Nucleus accumbens (tissue), 56 donors: ENCODE results near the gene ZNF273.
"Not testable (repeated sequence)": the region's sequence is repeated elsewhere in the genome, so short reads cannot be mapped to it uniquely, and the experiment has no call there.

Source experiments
- DNase-seq, 56 donors: peaks; one replicate each; lab custom pipeline; 2025; lab: John Stamatoyannopoulos, UW

The ZNF273 gene

GRCh38 chr7:64938540-64938939 lies 35.5 kb downstream of the ZNF273 start:
- no peak for DNase-seq

DNA sequence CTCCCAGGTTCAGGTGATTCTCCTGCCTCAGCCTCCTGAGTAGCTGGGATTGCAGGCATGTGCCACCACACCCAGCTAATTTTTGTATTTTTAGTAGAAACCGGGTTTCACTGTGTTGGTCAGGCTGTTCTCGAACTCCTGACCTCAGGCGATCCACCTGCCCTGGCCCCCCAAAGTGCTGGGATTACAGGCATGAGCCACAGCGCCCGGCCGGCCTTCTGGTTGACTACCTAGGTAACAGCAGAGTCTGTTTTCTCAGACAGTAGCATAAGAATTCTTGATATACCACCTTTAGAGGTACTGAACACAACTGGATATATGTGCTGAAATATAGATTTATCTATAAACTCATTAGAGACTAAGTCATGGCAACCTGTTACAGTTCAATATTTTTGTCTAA lies 36.9 kb downstream of the ZNF273 start:
- not testable (repeated sequence) for DNase-seq

- not testable (repeated sequence) for DNase-seq
Measured at GRCh38 chr7:64944667-64945502, 41.8 kb downstream of the ZNF273 start.

- DNase-seq, result no peak
Measured at GRCh38 chr7:64945503-64946175, 42.6 kb downstream of the ZNF273 start.

GRCh38 chr7:64946772-64947171 lies 43.7 kb downstream of the ZNF273 start:
- peak in 5 of 56 donors; percentile 3 to 15 (median 12) for DNase-seq

GRCh38 chr7:64947252-64948000 lies 44.4 kb downstream of the ZNF273 start:
- DNase-seq, result peak in 10 of 56 donors; percentile 4 to 48 (median 14)

DNA sequence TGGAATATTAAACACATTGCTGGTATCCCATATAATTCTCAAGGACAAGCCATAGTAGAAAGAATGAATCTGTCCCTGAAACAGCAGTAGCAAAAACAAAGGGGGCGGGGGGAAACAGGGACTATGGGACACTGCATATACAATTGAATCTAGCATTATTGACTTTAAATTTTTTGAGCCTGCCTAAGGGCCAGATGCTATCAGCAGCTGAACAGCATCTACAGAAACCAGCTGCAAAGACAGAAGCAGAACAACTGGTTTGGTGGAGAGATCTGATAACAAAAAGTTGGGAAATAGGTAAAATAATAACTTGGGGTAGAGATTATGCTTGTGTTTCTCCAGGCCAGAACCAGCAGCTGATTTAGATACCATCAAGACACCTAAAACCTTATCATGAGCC lies 45.7 kb downstream of the ZNF273 start:
- not testable (repeated sequence) for DNase-seq

DNA sequence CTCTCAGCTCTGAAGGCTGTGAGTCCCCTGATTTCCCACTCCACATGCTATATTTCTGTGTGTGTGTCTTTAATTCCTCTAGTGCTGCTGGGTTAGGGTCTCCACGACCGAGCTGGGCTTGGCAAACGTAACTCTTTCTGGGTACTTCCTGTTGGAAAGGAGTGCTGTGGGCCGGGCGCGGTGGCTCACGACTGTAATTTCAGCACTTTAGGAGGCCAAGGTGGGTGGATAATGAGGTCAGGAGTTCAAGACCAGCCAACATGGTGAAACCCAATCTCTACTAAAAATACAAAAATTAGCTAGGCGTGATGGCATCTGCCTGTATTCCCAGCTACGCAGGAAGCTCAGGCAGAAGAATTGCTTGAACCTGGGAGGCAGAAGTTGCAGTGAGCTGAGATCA lies 47.6 kb downstream of the ZNF273 start:
- DNase-seq, result peak in 3 of 56 donors; percentile 23 to 54 (median 45)

- no peak for DNase-seq
Measured at GRCh38 chr7:64951250-64951848, 48.3 kb downstream of the ZNF273 start.

DNA sequence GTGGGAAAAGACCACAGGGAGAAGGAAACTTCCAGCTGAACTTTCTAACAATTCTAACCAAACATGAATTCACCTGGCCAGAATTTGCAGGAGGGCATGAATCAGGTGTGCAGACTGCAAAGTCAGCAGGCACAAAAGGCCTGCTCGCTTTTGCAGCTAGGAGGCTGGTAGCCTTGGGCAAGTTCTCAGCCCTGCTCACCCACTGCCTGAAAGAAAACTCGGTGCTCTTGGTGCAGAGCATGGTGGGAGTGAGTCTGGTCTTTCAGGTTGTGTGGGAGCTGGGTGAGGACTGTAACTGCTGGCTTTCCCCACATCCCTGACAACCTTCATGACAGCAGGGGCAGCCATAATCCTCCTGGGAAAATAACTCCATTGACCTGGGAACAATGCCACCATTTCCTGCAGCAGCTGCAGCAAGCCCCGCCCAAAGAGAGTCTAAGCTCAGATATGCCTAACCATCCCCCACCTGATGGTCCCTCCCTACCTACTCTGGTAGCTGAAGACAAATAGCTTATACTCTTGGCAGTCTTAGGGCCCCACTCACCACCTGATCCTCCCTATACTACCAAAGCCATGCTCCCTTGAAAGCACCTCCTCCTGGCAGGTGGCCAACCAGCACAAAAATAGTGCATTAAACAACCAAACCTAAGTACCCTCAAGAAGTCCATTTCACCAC lies 56.1 kb downstream of the ZNF273 start:
- DNase-seq, result no peak

DNA sequence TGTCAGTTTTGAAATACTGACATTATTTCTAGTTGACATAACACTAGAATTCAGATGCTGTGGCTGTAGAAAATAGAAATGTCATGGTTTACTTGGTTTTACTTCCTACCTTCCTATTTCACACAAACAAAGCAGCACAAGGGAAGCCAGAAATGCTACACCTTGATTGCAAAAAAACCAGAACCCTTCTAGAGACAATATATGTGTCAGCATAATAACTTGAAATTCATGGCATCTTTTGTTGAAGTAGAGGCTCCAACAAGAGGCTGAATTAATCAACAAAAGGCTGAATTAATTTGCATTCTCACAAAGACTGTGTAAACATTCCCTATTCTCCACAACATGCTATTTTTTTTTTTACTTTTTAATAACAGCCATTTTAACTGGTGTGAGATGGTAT lies 62.5 kb downstream of the ZNF273 start:
- no peak for DNase-seq

DNA sequence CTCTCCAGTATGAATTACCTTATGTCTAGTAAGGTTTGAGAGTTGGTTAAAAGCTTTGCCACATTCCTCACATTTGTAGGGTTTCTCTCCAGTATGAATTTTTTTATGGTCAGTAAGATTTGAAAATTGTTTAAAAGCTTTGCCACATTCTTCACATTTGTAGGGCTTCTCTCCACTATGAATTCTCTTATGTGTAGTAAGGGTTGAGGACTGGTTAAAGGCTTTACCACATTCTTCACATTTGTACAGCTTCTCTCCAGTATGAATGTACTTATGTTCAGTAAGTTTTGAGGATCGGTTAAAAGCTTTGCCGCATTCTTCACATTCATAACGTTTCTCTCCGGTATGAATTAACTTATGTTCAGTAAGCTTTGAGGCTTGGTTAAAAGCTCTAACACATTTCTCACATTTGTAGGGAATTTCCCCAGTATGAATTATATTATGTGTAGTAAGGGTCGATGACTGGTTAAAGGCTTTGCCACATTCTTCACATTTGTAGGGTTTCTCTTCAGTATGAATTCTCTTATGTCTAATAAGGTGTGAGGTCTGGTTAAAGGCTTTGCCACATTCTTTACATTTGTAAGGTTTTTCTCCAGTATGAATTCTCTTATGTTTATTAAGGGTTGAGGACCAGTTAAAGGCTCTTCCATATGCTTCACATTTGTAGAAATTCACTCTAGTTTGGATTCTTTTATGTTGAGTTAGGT lies 75.6 kb downstream of the ZNF273 start:
- DNase-seq, result no peak
